HG03520 (cell line): ENCODE measurements around the gene SLC29A3.

Experiments
- ATAC-seq: cut with Tn5 transposase; IDR thresholded peaks from one replicate; pipeline ENCODE4 v1.9.1; 2021; ENCODE audit warnings: mild to moderate bottlenecking, moderate library complexity; ENCODE audit not compliant: unreplicated experiment

The SLC29A3 gene

GRCh38 chr10:71299071-71299785, 19.8 kb upstream of the SLC29A3 start:
- no peak for ATAC-seq

GRCh38 chr10:71300555-71301370, 18.3 kb upstream of the SLC29A3 start:
- no peak for ATAC-seq

GRCh38 chr10:71301371-71301916, 17.6 kb upstream of the SLC29A3 start:
- ATAC-seq: no peak

- no peak for ATAC-seq
Observed at GRCh38 chr10:71302451-71302850, 16.6 kb upstream of the SLC29A3 start.

- no peak for ATAC-seq
Observed at GRCh38 chr10:71302874-71303568, 16.0 kb upstream of the SLC29A3 start.

GRCh38 chr10:71303569-71303907, 15.5 kb upstream of the SLC29A3 start:
- no peak for ATAC-seq

- ATAC-seq: no peak
Observed at GRCh38 chr10:71304914-71305313, 14.1 kb upstream of the SLC29A3 start.

GRCh38 chr10:71306979-71307378, 12.1 kb upstream of the SLC29A3 start:
- ATAC-seq: no peak

- no peak for ATAC-seq
Observed at GRCh38 chr10:71307469-71308085, 11.5 kb upstream of the SLC29A3 start.

GRCh38 chr10:71308244-71308643, 10.8 kb upstream of the SLC29A3 start:
- ATAC-seq: no peak

GRCh38 chr10:71308985-71309384, 10.1 kb upstream of the SLC29A3 start:
- ATAC-seq: no peak

- no peak for ATAC-seq
Observed at GRCh38 chr10:71309919-71310318, 9.1 kb upstream of the SLC29A3 start.

- ATAC-seq: no peak
Observed at GRCh38 chr10:71312220-71312619, 6.8 kb upstream of the SLC29A3 start.

- ATAC-seq: no peak
Observed at GRCh38 chr10:71312811-71313789, 6.0 kb upstream of the SLC29A3 start.

GRCh38 chr10:71314028-71314693, 4.9 kb upstream of the SLC29A3 start:
- no peak for ATAC-seq

GRCh38 chr10:71314694-71315225, 4.3 kb upstream of the SLC29A3 start:
- ATAC-seq: no peak

GRCh38 chr10:71316056-71316785, 2.8 kb upstream of the SLC29A3 start:
- no peak for ATAC-seq

GRCh38 chr10:71316786-71317160, 2.3 kb upstream of the SLC29A3 start:
- ATAC-seq: no peak
